Mucosa of descending colon (tissue), 3 donors: Measurements from ENCODE around the gene FAM107B. TPM values are rescaled to one million over a fixed set of nuclear protein-coding genes. Genes with fewer than 3 reads are reported as not detected.
"Not testable (repeated sequence)": the region's sequence is repeated elsewhere in the genome, so short reads cannot be mapped to it uniquely, and the experiment has no call there.

Experiments used
- ATAC-seq: fragments of 200-7000 bp; cut with Tn5 transposase; one replicate; pipeline ENCODE4 v1.9.1; 2020; ENCODE audit warnings: mild to moderate bottlenecking, moderate library complexity
- DNase-seq, 3 donors: peaks; one replicate each; pipeline ENCODE4 v3.0.0-alpha.2; 2020
- H3K36me3 ChIP-seq: fragments of 200-600 bp; one replicate; pipeline ENCODE4 v1.8.0; 2021; ENCODE audit warnings: low read depth, mild to moderate bottlenecking
- H3K4me1 ChIP-seq: fragments of 200-600 bp; one replicate; pipeline ENCODE4 v1.8.0; 2021; ENCODE audit warnings: low read depth, mild to moderate bottlenecking
- H3K4me3 ChIP-seq: fragments of 200-600 bp; one replicate; pipeline ENCODE4 v1.8.0; 2021; ENCODE audit warnings: mild to moderate bottlenecking
- H3K9me3 ChIP-seq: fragments of 200-600 bp; one replicate; pipeline ENCODE4 v1.8.0; 2021; ENCODE audit warnings: mild to moderate bottlenecking
- intact Hi-C, 2 donors: fragments of 100-400 bp; cut with DNase I in 1 of 2; cut with micrococcal nuclease in 1 of 2; formaldehyde crosslinking; loops; one replicate each; pipeline versions ENCODE4 v1.11.0 to v1.11.1; 2022; cut with DNase I, micrococcal nuclease
- total RNA-seq, 3 donors: library from RNA; stranded (reverse); fragmentation: NEBNext Ultra II Directional in 2 of 3; extraction: Animal tissue kit (Norgen Biotek cat#: 25700) in 2 of 3; gene quantifications; one replicate each; pipeline versions ENCODE4 v1.2.1 to v1.2.4, GENCODE V29; 2021 to 2023
- TF ChIP-seq, protein P1 (sequence below): fragments of 200-600 bp; IDR thresholded peaks from one replicate; pipeline ENCODE4 v1.8.0; 2022; ENCODE audit warnings: antibody characterized with exemption, mild to moderate bottlenecking
- donor health status: DM: no; HTN: no; CAD: no; lungs with moderate emphysema.
- donor health status: DM: no; HTN: no; CAD: no.
- donor health status: DM: no; HTN: yes; CAD: no.

Gene FAM107B
- total RNA-seq, 3 donors from 2014 or later = 45.6 to 77.7 (median 76.9) TPM

- ATAC-seq (no peak), DNase-seq (no peak)
- H3K36me3 ChIP-seq = no peaks in the 10 kb centered on the region
- H3K4me3 ChIP-seq = no peak overlapping the region
- H3K9me3 ChIP-seq = no peaks in the 10 kb centered on the region
- no peaks in the 10 kb centered on the region for H3K4me1 ChIP-seq
- TF ChIP-seq, protein P1, sequence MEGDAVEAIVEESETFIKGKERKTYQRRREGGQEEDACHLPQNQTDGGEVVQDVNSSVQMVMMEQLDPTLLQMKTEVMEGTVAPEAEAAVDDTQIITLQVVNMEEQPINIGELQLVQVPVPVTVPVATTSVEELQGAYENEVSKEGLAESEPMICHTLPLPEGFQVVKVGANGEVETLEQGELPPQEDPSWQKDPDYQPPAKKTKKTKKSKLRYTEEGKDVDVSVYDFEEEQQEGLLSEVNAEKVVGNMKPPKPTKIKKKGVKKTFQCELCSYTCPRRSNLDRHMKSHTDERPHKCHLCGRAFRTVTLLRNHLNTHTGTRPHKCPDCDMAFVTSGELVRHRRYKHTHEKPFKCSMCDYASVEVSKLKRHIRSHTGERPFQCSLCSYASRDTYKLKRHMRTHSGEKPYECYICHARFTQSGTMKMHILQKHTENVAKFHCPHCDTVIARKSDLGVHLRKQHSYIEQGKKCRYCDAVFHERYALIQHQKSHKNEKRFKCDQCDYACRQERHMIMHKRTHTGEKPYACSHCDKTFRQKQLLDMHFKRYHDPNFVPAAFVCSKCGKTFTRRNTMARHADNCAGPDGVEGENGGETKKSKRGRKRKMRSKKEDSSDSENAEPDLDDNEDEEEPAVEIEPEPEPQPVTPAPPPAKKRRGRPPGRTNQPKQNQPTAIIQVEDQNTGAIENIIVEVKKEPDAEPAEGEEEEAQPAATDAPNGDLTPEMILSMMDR = no peak
- intact Hi-C loops = no loop called here
These were observed 179.7 kb downstream of the FAM107B start for GRCh38 chr10:14594878-14595525.

GRCh38 chr10:14593806-14594205, 180.9 kb downstream of the FAM107B start:
- TF ChIP-seq, protein P1 = no peak
- no peaks in the 10 kb centered on the region for H3K9me3 ChIP-seq
- ATAC-seq (no peak), DNase-seq (no peak)
- intact Hi-C loops = no loop called here
- peaks cover 2% of the 10 kb centered on the region for H3K4me1 ChIP-seq
- H3K4me3 ChIP-seq = no peak overlapping the region
- no peaks in the 10 kb centered on the region for H3K36me3 ChIP-seq

DNA sequence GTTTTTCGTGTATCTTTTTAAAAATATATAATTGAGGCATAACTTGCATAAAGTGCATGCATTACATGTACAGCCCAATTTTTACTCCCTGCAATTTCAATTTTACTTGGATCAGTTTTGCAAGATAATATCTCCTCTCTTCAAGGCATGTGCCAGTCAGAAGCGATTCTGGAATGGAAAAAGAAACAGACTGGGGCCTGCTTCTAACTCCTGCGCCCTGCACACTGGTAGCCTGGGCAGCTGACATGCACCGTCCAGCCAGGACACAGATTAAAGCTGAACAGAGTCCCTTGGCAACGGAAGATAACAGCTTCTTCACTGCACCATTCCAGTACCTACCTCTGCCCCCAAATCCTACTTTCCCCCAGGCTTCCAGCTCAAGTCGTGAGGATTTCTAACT, 182.1 kb downstream of the FAM107B start:
- intact Hi-C loops = no loop called here
- Histone ChIP-seq H3K9me3 (no peaks in the 10 kb centered on the region), H3K4me1 (peaks cover 14% of the 10 kb centered on the region), H3K36me3 (no peaks in the 10 kb centered on the region), H3K4me3 (no peak overlapping the region)
- ATAC-seq (no peak), DNase-seq (no peak)
- TF ChIP-seq, protein P1 = no peak

- intact Hi-C loops = no loop called here
- Histone ChIP-seq H3K4me3 (no peak overlapping the region), H3K36me3 (no peaks in the 10 kb centered on the region), H3K4me1 (peaks cover 16% of the 10 kb centered on the region), H3K9me3 (no peaks in the 10 kb centered on the region)
- TF ChIP-seq, protein P1 = no peak
- no peak for DNase-seq
- ATAC-seq = no peak
These were observed 182.7 kb downstream of the FAM107B start for GRCh38 chr10:14592026-14592425.

- DNase-seq, intact Hi-C loops, H3K36me3 ChIP-seq, ATAC-seq, H3K4me3 ChIP-seq, H3K9me3 ChIP-seq: not testable (repeated sequence)
- peaks cover 16% of the 10 kb centered on the region for H3K4me1 ChIP-seq
These were observed 185.8 kb downstream of the FAM107B start for GRCh38 chr10:14588938-14589294.

DNA sequence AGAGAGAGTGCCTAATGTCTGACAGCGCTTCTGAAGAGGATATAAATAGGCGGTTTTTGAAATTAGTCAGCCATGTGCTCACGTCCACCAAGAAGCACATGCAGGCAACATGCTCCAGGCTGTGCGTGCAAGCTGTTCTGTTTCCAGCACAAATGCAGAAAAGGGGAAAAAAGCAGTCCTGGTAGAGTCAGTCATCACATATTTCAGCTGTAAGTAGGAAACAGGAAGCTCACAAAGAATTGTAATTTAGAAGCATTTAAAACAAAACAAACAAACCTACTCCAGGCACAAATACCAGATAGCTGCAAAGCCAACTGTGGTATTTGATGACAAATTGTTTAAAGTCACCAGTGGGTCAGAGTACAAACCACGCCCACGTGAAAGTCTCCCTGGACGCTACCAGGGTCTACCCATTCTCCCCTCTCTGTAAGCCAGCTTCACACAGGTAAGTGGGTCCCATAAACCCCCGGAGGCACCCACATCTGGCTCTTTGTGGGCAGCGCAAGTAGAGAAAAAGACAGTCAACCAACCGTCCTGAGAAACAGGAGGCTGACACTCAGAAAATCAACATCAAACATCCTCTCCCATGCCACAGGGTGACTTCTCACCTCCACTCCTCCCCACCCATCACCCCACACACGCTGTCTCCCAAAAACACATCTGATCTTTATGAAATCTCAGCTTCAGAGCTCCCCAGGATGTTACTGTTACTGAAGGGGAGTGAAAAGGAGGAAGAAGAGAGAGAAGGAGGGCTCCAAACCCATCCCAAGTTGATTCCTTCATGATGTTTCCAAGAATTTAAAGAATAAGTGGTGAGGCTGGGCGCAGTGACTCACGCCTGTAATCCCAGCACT, 186.4 kb downstream of the FAM107B start:
- Histone ChIP-seq H3K4me1 (peaks cover 16% of the 10 kb centered on the region), H3K36me3 (no peaks in the 10 kb centered on the region), H3K9me3 (no peaks in the 10 kb centered on the region), H3K4me3 (no peak overlapping the region)
- ATAC-seq = peak; percentile 46
- TF ChIP-seq, protein P1 = no peak
- intact Hi-C loops = no loop called here
- DNase-seq = no peak
